GM18519 (cell line): ENCODE measurements around the gene KIF1A.

Source experiments
- ATAC-seq: cut with Tn5 transposase; IDR thresholded peaks from one replicate; pipeline ENCODE4 v1.9.1; 2021; ENCODE audit warnings: mild to moderate bottlenecking, moderate library complexity; ENCODE audit not compliant: unreplicated experiment, low FRiP score

The KIF1A gene

DNA sequence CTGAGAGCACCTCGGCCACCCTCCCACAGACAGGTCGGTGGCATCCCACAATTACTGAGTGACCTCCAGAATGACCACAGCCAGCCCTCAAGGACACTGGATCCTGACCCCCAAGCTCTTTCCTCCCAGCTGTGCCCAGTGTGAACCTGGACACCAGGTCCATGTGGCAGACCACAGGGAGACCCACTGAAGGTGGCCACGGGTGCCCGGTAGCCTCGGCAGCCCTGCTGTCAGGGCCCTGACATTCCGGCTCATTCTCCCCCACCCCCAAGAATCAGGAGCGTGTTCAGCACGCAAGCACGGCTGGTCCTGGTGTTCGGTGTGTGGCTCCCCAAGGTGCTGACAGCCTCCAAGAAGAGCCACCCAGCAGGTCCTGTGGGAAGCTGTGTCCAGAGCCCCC lies 95.6 kb downstream of the KIF1A start:
- ATAC-seq, result no peak

DNA sequence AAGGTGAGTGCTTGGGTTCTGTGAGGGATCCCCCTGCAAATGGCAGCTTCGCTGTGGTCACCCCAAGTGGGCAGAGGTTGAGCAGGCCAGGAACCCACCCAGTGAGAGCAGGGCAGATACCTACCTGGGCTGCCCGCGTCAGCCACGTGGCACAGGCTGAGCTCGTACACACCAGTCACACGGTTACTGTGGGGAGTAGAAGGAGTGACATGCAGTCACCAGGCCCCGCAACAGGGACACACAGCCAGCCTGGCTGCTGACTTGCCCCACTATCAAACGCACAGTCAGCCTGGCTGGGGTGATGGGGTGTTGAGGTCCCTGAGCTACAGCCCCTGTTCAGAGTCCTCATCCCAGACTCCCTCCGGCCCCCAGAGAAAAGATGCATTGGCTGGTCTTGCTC lies 96.2 kb downstream of the KIF1A start:
- ATAC-seq, result no peak

DNA sequence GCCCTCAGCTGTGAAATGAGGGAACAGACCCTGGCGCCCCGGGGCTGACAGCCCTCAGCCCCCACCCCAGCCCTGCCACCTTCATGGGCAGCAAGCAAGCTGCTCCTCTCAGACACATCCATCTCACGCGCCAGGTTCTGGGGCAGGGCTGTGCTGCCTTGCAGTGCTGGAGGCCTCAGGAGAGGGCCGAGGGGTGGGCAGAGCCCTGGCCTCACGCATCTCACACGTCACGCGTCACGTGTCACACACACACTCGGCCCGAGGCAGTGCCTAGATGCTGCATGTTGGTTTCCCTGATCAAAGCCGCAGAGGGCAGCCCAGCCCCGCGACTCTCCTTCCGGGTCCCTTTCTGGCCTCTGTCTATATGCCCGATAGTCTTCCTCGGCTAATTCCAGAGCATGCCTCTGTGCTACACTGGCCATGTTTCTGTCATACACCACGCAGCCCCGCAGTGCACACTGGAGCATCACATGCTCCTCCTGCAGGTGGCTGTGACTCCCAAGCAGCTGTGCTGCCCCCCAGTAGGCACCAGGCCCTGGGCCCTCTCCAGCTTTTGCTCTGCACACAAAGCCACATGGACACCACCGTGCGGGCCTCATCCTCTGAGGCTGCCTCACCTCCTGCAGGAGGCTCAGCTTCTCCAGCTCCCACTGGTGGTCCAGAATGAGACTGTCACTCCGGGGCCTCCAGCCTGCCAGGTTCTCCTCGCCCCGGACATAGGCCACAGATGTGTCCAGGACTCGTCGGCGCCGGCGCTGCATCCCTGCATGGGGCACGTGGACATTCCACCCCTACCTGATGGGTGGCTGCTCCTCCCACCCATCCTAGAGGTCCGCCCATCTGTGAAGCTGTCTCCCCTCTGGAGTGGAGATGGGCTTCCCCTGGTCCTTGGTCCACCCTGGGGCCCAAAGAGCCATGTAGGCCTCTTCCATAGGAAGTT lies 97.0 kb downstream of the KIF1A start:
- no peak for ATAC-seq

DNA sequence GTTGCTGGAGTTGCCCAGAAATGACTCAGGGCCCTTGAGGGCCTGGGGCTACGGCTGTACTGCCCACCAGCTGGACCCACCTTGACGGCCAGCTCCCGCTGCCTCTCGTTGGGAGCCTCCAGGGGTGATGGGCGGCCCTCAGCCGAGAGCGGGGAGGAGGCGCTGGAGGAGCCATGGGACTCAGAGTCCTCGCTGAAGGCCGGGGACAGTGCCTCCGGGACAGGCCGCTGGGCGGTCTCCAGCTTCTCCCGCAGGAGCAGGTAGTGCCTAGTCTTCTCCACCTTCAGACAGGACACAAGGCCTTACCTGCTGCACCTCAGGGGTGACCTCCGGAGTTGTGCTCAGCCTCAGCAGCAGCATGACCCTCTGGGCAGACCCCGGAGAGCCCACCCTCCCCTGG lies 97.6 kb downstream of the KIF1A start:
- no peak for ATAC-seq

DNA sequence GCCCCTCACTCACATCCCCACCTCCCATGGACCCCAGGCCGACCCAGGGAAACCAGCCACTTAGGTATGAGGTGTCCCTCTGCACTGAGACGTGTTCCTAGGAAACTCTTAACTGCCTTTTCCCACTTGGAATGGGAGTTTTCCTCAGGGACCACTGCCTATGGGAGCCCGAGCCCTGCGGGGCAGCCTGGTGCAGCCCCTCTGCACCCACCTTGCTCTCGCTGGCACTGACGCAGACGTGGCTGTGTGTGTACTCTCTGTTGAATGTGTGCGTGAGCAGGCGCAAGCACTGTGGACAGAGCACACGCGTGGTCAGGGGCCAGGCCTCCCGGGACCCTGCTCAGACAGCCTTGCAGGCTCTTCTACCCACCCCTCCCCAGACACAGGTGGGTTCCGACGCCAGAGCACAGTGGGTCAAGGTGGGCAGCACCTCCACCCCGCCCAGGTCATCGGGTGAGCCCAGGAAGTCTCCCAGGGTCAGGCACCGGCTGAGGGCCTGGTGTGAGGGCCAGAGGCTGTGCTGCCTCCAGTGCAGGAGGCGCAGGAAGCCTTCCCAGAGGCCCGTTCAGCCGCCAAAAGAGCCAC lies 98.3 kb downstream of the KIF1A start:
- ATAC-seq, result no peak

DNA sequence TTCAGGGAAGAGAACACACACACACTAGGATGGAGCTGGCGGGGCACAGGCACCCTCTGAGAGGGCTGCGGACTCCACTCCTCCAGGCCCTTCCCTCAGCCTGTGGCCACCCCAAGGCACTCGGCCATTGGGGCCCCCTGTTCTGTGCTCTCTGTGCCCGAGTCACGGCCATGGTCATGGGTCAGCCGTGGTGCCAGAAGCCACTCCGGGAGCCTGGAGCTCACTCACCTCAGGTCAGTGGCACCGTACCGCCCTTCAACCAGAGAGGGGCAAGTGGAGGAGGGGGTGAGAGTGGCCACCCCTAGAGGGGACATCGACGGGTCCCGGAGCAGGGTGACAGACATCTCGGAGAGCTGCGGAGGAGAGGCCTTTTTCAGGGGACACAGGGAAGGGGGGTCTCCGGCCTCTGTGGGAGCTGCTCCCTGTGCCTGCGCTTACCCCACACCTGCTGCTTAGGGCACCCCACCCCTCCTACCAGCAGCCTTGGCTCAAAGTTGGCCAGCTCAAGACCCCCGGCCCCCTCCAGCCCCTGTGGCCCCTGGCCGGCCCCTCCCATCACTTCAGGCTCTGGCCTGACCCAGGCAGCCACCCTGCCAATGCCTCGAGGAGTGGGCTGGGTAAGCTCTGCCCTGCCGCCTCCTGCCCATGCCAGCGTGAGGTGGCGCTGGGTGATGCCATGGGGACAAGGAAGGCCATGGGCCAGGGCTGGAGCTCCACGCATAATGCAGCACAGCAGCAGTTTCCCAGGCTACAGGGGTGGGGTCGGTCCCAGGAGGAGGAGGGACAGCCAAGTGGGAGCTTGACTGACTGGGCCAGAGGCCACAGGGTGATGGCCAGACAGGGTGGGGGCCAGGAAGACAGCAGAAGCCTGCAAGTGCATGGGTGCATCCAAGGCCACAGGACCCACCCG lies 99.1 kb downstream of the KIF1A start:
- no peak for ATAC-seq

DNA sequence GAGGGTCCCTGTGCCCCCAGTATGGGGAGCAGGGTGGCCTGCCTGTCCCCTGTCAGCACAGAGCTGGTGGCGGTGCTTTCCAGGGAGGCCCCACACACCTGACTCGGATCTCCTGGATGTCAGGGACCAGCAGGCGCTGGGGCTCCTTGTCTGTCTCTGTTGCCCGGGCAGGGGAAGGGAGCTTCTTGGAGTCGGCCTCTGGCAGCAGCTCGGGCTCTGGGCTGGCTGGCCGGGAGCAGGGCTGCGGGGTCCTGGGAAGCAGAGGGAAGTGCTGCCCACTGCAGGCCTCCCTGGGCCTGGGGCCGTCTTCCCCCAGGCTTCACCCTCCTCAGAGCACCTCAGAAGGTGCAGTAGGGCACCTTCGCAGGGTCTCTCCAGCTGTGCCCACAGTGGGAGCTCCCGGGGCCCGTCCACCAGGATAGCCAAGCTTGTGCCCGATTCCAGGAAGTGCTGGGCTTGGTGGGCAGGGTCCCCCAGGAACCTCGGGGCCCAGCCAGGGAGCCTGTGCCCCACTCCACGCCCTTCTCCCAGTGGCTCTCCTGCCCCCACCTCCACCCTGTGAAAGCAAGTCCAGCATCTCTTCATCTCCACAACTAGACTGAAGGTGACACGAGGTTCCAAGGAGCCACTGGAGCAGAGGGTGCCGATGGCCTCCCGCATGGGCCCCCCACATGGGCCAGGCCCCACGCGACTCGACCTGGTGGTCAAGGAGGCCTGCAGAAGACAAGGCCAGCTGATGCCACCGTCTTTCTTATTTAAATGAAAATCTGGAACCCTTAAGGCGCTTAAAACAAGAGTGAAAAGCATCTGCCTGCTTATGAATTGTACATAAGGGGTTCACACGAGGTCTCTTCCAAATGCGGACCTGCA lies 100.1 kb downstream of the KIF1A start:
- no peak for ATAC-seq

DNA sequence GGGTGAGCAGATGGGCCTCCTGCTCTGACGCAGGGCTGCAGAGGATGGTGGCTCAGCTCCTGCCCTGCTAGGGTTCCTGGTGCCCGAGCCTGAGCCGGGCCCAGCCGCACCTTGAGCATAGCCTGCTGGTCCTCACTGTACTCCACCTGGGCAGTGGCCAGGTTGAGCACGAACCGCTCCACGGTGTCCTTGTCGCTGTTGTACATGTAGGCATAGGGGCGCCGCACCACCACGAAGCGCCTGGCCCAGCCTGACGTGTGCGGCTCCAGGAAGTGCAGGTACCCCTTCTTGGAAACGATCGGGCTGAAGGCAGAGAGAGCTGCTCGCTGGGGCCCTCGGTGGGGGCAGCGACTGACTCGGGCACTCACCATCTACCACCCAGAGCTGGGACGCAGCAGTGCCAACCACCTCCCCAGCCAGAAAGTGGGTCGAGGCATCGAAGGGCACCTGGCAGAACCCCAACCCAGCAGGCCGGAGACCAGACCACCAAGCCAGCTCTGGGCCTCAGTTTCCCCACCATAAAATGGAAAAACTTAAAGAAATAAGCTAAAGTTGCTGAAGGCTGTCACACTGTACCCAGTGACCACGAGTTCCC lies 101.0 kb downstream of the KIF1A start:
- ATAC-seq, result no peak

DNA sequence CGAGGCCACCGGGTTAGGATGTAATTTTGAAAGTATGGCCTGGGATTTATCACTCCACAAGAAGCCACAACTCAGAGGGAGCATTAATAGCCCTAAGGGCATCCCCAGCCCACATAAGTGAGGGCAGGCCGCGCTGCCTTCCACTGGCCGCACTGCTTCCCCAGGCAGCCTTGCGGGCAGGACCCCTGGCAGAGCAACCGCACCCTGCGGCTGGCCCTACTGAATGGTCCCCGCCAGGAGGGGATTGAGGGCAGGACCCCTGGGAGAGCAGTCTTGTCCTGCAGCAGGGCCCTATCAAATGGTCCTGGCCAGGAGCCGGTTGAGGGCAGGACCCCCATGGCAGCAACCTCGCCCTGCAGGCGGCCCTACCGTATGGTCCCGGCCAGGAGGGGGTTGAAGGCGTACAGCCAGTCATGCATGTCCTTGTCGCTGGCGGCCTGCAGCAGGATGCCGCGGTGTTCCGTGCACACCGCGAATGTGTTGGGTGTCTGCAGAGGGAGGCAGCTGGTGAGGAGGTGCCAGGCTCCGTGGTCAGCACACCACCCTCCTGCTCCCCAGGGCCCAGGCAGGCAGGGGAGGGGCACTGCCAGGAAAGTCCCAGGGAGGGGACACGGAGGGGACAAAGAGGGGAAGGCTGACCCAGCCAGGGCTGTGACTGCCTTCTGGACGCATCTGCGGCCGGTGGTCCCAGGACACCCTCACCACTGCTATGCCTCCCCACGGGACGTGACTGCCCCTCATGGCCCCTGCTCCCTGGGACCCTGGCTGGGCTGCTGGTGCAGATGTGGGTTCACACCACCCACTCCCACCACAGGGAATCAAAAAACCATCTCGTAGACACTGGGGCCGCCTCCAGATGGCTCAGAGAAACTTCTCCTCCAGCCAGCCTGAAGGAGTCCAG lies 102.1 kb downstream of the KIF1A start:
- ATAC-seq, result no peak

DNA sequence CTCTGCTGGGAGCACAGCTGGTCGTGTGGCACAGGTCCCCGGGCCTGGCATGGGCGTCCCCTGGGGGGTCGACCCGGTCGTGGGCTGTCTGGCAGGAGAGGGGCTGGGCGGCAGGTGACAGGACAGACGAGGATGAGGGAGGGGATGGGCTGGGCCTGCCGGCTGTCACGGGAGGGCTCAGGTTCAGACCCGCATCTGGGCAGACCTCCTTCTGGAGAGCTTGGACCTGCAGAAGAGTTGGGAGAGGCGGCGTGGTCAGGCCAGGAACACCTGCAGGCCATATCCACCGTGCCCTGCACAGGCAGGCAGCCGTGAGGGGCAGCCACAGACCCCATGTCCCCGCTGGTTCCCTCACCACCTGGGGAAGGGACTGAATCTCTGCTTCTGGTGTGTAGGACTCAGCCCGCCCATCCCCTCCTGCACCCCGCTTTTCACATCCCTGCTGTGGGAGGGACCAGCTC lies 102.8 kb downstream of the KIF1A start:
- no peak for ATAC-seq

DNA sequence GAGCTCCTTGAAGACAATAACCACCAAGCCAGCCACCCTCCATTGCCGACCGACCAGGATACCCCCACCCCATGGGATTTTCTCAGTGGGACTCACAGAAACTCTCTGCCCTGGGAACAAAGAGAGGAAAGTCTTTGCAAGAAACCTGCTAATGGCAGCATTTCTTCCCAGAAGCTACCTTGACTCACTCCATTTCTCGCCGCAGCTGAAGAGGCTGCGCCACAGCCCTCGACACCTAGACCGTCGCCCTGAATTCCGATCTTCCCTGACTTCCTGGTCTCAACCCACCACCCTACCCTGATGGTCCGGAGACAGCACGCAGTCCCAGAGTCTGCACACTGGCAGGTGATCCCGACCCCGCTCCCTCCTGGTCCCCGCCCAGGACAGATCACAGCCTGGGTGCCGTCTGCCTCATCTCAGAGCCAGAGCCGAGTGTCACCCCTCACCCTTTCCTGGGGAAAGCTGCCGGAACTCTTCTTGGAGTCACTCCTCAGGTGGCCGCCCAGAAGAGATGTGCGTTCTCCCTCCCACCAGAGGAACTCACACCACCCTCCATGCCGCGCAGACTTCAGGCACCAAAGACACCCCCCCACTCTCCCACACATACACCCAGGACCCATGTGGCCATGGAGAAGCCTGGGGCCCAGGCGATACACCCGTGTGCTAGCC lies 103.8 kb downstream of the KIF1A start:
- no peak for ATAC-seq

DNA sequence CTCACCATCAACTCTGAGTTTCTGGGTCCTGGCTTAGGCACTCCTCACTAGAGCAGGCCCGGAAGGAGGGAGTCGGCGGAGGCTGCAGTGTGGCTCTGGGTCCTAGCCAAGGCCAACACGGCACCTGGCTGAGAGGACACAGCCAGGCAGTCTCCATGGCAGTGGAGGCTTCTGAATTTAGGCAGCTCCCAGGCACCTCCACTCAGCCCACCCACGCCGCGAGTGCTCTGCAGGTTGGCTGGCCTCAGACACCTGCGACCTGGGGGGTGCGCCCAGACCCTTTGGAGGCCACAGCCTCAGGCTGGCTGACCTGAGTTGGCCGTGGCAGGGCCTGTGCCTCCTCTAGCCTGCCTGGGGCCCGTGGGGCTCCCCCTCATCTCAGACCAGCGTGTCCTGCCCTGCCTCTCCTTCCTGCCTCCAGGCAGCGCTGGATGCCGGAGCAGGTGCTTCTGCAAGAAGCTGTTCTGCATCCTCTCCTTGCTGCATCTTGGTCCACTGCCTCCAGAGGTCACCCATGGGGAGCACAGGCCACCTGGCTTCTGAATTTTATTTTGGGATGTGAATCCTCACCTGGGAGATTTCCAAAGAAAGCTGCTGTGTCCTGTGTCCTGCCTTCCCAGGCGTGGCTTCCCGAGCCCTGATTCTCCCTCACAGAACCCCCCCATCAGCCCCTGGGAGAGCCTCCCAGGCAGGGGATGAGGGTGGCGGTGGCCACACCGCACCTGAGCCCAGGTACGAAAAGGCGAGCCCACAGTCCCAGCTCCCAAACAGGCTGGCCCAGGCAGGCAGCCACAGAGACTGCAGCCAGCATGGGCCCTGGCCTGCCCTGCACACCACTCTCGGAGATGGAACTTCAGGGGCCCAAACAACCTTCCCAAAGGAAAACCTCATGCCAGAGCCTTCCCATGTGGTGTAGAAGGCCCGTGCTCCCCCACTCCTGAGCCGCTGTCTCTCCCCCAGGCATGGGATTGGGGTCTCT lies 105.0 kb downstream of the KIF1A start:
- ATAC-seq, result no peak

DNA sequence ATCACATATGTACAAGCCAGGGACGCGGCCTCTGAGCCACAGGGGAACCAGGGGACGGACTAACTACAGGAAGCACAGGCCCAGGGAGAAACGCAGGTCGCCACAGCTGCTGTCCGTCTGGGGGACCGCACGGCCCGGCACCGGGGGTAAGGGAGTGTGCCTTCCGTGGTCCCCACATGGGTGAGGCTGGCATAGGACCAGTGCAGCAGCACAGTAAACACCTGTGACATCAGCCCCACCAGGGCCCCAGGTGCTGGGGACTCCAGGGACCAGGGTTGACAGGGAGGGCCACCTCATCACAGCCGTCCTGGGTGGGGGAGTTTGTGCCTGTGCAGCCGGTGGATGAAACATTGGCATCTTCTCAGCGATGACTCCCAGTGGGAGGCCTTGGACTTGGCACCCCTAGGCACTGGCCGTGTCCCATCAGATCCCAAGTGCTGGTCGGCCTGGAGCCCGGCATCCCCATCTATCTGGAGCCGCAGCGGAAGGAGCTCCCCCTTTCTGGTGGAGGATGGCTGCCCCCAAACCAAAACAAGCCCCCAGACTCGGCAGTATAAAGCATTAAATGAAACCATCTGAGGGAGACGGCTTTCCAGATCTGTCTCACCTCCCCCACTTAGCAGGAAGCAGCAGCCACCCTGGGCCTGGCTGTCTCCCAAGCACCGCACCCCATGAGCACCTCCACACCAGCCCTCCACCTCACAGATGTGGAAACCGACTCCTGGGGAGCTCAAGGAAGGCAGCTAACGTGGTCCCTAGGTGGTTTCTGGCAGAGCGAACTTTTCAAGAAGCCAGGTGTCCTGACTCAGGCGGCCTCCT lies 105.9 kb downstream of the KIF1A start:
- ATAC-seq, result no peak

DNA sequence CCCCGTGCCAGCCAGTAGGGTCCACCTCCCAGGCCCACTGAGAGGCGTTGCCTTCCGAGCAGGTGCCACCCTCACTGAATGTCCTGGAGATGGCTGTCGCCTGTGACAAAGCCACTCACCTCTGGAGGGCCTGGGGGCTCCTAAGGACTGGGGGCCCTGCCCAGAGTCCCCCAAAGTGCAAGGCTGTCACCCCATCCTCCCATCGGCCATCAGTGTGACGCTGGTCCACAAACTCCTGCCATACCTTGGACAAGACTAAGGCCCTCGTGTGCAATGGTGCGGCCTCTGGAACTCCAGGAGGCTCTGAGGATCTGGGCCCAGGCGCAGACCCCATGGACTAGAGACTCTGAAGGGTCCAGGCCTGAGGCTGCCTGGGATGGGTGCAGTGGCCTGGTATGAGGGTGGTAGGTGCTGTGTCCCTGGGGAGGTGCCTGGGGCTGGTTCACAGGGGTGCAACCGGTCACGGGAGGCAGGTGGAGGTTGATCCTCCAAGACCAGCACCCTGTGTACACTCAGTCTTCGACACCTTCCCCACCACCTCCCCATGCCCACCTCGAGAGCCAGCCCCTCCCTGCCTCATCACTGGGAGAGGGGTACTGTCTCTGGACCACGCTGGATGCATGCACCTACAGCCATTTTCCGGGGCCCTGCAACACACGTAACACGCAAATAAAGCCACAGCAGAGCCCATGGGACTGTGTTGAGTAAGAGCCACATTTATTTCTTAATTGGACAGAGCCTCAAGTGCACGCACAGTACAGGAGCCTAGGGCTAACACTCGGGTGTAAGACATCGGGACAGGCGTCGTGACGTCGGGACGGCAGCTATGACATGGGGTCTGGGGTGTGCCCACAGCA lies 106.7 kb downstream of the KIF1A start:
- no peak for ATAC-seq

DNA sequence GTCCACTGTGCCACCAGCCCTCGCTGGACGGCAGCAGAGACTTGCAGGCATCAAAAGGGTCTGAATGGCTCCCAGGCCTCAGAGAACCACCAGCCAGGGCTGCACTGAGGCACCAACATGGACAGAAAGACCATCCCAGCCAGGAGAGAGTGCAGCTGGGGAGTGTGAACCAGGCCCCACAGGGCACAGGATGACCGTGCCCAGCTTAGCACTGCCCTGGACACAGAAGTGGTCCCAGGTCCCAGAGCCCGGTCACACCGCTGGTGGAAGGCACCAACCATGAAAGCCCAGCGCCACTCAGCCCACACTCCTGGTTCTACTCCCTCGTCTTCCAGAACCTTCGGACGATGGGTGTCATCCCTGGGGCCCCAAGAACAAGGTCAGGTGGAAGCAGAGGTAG lies 107.9 kb downstream of the KIF1A start:
- ATAC-seq, result no peak
